NCI-H446 (cell line): Measurements from ENCODE around the gene TRIM29.

Experiments
- DNase-seq, 2 experiments: peaks; one replicate each; lab custom pipeline; 2025; lab: John Stamatoyannopoulos, UW

TRIM29 gene

DNA sequence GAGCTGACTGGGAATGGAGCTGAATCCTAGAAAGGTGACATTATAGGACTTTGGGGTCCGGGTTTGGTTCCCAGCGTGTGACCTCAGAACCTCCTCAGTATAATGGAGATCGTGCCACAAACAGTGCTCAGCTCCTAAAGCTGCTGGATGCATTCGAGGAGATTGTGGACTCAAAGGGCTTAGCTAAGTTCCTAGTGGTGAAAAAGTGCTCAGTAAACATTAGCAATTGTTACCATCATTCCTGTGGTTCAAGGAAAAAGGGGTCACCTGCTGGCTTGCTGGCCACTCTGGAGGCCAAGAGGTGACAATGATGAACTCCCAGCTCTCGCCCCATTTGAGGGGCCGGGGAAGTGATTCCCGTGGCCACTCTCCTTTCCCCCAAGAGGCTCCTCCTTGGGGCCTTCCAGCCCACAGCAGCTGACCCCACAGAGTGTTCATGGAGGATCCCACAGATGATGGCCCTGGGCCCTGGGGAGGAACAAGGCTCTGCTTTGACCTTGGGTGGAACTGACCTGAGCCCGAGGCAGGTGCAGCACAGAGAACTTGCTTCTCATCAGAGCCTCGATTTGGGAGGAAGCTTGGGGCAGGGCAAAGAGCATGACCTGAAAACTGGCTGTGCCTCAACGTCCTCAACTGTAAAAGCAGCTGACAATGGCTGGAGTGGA is 40.1 kb downstream of the TRIM29 start:
- DNase-seq = no peak

DNA sequence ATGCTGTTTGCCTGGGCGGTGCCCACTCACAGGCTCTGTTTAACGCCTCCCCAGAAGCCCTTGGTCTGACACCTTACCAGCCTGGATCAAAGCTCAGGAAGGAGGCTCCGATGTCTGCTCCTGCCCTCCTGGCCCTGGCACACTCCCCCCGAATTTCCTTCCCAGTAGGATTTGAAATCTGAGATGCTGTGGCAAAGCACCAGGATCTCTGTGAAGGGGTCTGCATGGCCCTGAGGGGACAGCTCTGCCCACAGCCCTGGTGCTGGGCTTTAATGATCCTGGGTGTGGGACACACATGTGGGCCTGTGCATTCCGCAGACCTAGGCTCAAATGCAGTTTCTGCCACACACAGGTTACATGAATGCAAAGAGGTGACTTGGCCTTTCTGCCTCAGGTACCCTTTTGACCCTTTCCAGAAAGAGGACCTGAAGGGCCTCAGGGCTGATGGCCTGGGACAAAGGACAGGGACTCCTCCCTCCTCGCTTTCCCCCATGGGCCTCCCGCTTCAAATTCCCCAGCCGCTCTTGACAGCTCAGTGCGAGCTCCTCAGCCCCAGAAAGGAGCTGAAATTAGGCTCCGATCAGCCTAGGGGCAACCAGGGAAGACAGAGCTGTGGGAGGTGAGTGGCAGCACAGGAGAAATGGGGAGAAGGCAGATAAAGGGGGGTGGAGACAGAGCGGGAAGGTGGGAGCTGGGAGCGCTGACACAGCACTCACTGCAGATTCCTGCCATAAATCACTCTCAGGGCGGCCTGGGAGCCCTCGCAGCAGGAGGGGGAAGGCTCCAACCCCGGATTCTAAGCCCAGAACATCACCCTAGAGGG is 41.3 kb downstream of the TRIM29 start:
- no peak for DNase-seq

DNA sequence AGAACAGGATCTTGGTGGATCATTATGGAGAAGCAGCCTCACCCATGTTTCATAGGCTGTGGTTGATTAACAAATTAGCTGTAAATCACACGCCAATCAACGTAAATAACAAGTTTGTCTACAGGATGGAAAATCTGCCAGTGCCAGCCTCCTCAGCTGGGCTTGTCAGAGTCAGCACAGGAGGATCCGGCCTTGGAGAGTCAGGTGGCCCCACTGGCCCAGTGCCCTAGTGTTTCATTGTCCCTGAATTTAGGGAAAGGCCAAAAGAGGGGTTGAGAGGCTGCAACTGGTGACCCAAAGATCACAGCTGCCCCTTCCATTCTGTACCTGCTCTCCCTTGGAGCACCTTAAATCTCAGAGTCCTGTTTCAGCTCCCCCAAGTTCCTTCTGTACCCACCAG is 42.4 kb downstream of the TRIM29 start:
- no peak for DNase-seq

DNA sequence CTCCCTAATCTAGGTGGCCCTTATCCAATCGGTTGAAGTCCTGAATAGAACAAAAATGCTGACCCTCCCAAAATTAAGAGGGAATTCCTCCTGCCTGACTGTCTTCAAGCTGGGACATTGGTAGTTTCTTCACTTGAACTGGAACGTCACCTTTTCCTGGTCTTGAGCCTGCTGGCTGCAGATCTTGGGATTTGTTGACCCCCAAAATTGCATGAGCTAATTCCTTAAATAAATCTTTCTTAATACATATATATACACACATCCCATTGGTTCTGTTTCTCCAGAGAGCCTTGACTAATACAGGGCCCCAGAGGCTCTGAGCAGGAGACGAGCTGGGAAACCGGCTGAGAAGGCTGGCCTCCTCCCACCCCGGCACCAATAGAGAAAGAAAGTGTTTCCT is 46.2 kb downstream of the TRIM29 start:
- no peak for DNase-seq

DNA sequence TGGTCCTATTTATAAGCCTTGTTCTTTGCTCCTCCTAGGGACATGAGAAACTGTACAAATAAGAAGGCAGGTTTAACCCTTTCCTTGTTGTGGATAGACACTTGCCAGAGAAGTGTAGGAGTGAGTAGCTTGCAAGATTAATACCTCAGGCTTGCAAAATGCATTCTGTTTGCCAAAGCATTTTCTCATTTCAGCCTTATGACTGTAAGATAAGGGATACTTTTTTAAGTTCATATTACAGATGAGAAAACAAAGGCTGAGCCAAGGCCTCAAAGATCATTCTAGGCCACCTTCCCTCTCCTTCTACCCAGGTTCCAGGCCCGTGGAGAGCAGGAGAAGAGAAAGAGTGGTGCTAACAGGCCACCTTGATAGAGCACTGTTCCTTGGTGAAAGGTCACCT is 46.8 kb downstream of the TRIM29 start:
- DNase-seq = no peak

DNA sequence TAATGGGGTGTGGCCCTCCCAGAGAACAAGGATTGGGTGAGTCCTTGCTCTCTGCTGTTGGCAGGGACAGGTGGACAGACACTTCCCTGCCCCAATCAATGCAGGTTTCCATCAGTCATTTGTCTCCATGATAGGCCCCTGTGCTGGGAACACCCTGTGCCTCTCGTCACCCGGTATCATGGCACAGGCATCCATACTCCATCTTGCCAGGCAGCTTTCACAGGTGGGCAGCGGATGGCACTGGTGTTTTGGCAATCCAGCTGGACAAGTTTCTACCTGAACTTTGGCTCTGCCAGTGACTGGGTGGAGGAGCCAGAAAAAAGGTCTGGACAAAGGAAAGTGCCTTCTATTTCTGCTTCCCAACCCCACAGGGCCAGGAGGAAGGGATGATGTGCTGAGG is 47.5 kb downstream of the TRIM29 start:
- DNase-seq = no peak

DNA sequence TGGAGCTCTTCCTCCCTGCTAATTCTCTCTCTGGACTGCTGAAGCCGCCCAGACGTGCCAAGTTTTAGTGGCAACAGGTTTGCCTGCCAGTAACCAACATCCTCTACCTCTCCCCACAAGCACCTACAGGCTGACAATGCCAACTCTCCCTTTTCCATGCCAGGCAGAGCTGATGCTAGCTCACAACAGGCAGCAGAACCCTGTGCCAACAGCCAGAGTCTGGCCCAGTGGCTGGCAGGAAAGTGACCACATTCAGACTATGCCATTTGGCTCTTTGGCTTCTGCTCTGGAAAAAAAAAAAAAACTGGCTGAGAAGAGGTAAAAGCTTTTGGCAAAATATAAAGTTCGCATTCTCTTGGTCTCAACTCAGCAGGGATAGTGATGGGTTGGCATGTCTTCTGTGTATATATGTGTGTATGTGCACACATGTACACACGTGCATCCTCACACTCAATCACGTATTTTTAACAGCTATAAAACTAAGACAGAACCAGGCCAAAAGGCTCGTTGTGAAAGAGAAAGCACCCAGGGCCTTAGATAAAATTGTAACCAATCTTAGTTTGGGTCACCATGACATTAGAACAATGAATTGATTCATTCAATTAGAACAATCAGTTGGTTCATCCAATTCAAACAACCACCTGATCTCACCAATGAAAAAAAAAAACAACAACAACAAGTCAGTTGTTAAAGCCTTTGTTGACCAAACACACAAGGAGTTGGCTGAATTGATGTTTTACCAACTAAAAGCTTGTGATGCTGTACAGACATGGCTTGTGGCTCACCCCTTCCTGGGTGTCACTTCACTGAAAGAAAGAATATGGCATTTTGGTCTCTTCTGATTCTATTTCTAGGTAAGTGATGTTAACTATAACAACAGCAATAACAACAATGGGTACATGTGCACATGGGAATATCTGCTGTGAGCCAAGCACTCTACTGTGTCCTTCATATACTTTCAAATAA is 48.6 kb downstream of the TRIM29 start:
- DNase-seq = no peak

DNA sequence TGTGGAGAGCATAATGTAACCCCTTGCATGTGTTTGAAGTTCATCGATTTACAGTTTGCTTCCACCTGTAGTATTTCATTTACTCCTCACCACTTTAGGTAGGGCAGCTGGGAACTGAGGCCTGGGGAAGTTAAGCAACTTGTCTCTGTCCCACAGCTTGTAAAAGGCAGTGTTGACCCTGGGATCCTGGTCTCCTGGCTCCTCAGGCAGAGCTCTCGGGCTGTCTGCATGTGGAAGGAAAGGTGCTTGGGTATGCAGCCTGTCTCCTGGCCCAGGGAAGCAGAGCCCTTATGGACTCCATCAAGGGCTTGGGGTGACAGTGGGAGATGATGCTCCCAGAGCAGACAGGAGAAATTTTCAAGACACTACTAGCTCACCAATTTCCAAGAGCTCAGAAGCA is 49.9 kb downstream of the TRIM29 start:
- DNase-seq = no peak

DNA sequence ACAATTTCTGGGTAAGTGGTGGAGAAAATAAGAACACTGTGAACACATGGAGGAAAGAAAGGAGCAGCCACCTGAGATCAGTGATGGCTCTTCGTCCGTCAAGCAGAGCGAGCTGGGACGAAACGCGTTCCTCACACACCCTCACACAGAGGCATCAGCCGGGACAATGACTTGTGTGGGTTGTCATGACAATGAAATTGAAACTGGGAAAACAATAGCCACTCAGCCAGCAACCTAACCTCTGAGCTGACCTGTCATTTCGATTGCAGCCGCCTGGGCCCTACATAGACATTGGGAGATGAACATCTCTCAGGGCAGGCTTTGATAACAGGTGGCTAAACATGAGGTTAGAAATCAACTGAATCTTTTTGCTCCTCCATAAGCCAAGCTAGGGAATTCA is 51.3 kb downstream of the TRIM29 start:
- no peak for DNase-seq

DNA sequence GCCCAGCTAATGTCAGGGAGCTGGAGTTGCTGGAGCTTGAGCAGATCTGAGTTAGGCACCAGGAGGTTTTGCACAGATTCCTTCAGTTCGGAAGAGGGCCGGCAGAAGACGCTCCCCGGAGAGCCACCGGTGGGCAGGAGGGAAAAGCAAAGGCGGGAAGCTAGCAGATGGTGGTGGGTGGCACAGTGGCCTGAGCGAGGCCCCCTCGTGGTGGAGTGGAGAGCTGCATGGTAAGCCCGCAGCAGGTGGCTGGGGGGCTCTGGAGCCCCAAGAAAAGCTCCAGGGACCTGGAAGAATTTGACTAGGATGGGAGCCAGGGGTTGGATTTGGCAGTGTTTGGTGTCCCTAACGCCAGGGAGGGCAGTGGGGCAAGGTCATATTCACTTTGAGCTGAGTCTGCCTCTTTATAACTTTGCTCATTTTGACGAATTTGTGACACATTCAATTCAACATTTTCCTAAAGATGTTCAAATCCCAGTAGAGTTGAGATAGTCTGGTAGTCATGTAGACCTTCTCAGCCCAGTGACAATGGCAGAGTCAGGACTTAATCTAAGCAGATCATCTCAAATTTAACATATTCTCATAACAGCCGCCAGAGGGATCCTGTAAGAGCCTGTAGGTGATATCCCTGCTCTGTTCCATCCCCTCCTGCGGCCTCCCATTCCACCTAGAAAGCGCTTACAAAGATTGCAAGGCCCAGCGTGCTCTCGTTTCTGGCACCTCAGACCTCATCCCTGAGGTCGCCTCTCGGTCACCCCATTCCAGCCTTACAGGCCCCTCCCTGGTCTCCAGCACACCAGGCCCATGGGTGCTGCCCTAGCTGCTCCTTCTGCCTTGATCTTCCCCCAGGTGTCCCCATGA is 57.9 kb downstream of the TRIM29 start:
- DNase-seq = no peak

DNA sequence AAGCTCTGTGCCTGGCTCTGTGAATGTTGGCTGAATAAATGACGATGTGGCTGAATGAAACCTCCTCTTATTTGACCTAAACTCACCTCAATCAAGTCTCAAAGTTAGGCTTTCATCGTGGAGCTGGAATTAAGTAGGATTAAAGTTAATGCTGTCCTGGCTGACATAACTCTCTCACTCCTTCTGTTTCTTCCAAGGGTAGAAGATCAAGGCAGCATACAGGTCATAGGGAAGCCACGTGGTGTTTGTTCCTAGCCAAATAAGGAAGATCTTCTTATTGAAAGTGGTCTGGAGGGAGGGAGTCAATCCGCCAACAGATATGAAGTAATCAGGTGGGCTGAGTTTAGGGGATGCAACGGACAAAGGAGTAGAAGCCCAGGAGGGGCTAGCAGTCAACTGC is 59.5 kb downstream of the TRIM29 start:
- no peak for DNase-seq

DNA sequence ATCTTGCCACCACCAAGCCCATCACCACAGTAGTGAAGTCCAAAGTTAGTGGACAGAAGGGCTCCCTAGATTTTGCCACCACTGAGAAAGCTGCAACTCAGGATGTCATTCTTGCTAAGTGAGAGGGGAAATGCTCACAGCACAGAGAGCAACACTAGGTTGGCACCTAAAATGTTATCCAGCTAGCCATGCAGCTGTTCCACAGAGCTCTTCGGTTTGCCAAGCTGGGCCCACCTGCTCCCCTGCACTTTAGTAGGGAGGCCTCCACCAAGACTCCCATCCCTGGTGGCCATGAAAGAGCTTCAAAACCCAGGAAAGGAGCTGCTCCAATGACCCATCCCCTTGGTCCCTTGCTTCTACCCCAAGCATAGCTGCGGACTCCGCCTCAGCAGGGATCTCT is 63.8 kb downstream of the TRIM29 start:
- no peak for DNase-seq

DNA sequence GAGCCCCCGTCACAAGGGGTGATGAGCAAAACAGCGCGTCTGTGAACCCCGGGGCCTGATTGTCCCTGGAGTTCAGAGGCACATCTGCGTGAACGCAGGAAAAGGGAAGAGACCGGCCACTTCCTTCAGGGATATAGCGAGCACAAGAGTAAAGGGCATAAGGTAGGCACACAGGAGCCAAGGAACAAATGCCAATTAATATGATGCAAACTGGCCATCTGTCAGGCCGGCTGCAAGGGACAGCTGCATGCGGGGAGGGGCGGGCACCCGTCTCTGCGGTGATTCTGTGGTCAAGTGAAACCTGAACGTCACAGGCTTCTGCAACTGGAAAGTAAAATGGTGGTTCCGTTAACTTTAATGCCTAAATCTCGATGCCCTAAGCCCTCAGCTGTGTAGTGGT is 64.7 kb downstream of the TRIM29 start:
- no peak for DNase-seq

DNA sequence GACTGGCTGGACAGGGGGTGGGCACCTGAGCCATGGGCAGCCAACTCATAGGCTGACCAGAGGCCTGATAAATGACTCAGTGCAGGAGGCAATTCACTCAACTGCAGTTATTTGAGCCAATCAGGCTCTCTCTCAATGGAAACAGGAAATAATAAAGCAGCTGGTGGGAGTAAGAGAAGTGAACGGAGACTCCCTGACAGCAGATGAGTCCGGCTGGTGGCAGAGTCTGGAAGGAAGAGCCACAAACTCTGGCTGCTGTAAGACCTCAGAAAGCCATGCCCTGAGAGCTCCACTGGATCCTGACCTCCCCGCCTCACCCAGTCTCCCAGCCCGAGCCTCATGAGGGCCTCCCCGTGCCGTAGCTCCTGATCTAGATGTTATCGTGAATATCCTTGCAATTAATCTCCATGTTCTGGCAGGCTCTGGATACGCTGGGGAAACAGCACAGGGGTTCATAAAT is 69.8 kb downstream of the TRIM29 start:
- DNase-seq = no peak

DNA sequence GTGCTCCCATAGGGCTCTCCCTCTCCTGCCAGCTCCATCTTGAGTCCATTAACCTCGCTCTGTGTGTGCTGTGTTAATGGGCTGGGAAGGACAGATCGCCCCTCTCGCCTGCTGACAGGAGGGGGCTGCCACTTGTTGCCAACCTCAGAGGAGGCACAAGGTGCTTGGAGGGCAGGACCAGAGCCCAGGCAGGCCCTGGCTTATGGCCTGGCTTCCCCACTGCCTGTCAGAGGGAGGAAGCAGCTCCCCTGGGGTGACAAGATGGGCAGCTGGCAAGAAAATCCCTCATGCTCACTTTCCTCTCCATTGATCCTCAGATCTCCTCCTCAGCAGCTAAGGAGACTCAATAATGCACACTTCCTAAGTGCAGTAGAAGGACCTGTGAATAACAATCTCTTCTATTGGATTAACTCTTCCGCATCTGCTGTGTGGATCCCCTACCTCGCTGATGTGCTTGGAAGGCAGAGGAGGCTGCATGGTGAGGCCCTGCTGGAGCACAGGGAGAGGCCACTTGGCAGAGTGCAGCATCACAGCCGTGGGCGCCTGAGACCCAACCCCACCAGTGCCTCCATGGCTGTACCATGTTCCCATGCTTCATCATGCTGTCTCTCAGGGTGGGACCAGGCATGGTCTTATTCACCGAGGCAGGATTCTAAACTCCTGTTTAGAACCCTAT is 70.3 kb downstream of the TRIM29 start:
- no peak for DNase-seq

DNA sequence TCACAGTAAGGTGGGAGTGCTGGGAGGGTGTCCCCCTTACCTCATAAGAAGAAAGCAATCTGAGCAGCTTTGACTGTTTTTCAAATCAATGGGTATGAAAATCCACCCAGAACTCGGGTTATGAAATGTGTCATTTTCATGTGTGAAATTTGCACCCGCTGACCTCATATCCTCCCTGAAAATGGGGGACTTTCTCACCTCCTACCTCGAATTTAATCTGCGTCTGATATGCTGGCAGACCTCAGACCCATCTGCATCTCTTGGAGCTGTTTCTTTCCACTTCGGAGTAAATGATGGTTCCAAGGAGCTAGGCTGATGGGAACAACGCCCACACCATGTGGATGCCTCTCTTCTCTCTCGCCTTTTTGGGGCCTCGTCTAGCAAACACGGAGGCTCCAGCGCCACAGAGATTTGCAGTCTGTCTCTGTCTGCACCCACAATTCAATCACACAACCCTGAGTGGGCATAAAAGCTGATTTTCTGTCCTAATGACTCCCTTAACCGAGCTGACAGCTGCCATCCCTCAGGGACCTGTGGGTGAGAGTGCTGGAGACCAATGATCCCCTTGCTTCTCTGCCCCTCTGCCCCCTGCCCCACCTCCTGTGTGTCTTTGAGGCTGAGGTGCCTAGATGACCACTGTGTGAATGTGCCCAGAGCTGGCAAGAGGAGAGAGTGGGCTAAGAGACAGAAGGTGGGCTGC is 71.0 kb downstream of the TRIM29 start:
- no peak for DNase-seq

DNA sequence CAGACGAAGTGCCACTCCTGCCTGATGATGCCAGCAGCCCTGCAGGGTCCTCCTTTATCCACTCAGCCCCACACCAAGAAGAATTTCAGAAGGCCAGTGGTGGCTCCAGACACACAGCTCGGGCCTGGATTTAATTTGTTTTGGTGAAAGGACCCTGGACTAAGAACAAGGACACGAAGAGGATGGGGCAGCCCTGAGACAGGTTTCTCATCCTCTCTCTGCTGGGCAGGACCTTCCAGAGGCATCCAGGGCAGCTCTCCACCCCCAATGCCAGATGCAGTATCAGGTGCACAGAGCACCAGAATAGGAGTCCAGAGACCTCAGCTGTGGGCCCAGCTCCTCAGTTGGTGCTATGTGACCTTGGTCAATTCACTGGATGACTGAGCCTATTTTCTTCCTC is 72.0 kb downstream of the TRIM29 start:
- DNase-seq = no peak

DNA sequence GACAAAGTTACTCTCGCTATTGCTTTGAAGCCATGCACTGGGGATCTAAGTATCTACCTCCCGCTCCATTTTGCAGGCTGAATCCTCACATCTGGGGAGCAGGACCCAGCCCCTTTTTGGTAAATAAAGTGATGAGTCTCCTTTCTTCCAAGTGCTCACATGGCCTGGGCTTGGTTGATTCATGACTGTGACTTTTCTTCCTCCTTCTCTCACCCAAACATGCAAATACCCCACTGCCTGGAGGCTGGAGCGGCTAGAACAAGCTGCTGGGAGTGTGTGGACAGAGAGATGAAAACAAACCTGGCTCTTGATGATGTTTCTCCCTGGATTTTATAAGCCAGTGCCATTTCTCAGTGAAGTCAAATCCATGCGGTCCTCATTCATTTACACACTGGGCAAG is 72.7 kb downstream of the TRIM29 start:
- DNase-seq = no peak

DNA sequence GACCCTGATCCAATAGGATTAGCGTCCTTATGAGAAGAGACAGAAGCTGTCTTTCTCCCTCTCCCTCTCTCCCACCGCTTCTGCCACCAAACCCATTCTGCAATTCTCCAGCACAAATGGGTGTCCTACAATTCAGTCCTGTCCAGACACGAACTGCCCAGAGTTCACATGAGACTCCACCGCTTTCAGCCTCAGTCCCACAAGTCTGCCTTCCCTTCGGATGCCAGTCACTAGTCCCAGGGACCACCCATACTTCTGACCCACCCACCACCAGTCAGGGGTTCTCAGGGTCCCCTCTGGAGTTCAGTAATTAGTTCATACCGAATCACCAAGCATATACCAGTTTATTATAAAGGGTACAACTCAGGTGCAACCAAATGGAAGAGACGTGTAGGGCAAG is 73.6 kb downstream of the TRIM29 start:
- no peak for DNase-seq

DNA sequence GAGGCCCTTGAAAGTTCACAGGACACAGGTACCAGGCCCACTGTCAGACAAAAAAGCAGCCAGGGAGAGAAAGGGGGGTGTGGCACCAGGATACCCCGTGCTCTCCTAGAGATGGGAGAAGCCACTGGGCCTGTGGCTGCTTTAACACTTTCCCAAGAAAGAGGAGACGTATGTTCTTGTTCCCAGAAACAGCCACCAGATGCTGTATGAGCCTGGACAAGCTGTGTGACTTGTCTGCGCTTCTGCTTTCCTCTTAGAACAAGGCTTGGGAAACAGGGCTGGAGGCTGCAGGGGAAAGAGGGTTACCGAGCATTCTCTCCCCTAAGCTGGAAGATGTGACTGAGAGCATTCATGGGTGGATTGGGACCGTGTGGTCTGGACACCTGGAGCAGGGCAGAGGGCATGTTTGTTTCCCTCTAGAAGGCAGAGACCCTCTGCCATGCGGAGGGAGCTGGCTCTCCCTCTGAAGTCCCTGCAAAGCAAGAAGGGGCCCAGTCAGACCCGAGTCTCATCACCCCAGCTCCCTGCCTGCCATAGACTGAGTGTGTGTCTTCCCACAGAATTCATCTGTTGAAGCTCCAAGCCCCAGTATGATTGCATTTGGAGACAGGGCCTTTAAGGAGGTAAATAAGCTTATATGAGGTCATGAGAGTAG is 74.1 kb downstream of the TRIM29 start:
- no peak for DNase-seq
